Spleen (tissue), 11 donors: ENCODE measurements around the gene PKM. TPM values are rescaled to one million over a fixed set of nuclear protein-coding genes. Genes with fewer than 3 reads are reported as not detected.
A peak's percentile ranks its signal among the peaks of the same experiment; 100 is the strongest.

Source experiments
- DNase-seq: peaks from one replicate; pipeline ENCODE4 v3.0.0-alpha.2; 2020
- H3K27ac ChIP-seq, 8 donors: fragments of 200-600 bp; sonication (generic) in 7 of 8; 1 replicate in 4 of 8; 2 replicates in 4 of 8; pipeline versions ENCODE4 v1.5.0 to v1.8.0; 2016 to 2021; ENCODE audit warnings: inconsistent platforms in 4 of 8, mild to moderate bottlenecking in 4 of 8, moderate library complexity in 1 of 8
- H3K27me3 ChIP-seq, 7 donors: fragments of 200-600 bp; sonication (generic) in 6 of 7; replicated peaks in 1 of 7; 1 replicate in 4 of 7; 2 replicates in 3 of 7; pipeline versions ENCODE4 v1.5.0 to v1.8.0; 2016 to 2021; ENCODE audit warnings: inconsistent platforms in 3 of 7, mild to moderate bottlenecking in 1 of 7
- H3K36me3 ChIP-seq, 6 donors: fragments of 200-600 bp; sonication (generic) in 5 of 6; 1 replicate in 4 of 6; 2 replicates in 2 of 6; pipeline versions ENCODE4 v1.5.0 to v1.8.0; 2016 to 2021; ENCODE audit warnings: inconsistent platforms in 2 of 6
- H3K4me1 ChIP-seq, 6 donors: fragments of 200-600 bp; sonication (generic) in 5 of 6; 1 replicate in 3 of 6; 2 replicates in 3 of 6; pipeline versions ENCODE4 v1.5.0 to v1.8.0; 2016 to 2021; ENCODE audit warnings: inconsistent platforms in 3 of 6
- H3K4me3 ChIP-seq, 8 donors: fragments of 200-600 bp; sonication (generic) in 7 of 8; 1 replicate in 4 of 8; 2 replicates in 4 of 8; pipeline versions ENCODE4 v1.5.0 to v1.8.0; 2016 to 2021; ENCODE audit warnings: inconsistent platforms in 4 of 8, mild to moderate bottlenecking in 4 of 8, moderate library complexity in 2 of 8
- H3K9me3 ChIP-seq, 8 donors: fragments of 200-600 bp; sonication (generic) in 7 of 8; 1 replicate in 4 of 8; 2 replicates in 4 of 8; pipeline versions ENCODE4 v1.5.0 to v1.8.0; 2016 to 2021; ENCODE audit warnings: inconsistent platforms in 4 of 8
- CTCF ChIP-seq, 11 experiments: fragments of 200-600 bp in 7 of 11; fragments of 450-650 bp in 4 of 11; sonication (generic) in 4 of 11; IDR thresholded peaks in 8 of 11; conservative IDR thresholded peaks in 3 of 11; 1 replicate in 7 of 11; 2 replicates in 4 of 11; pipeline versions ENCODE4 v1.4.0 to v1.8.0; 2016 to 2021; ENCODE audit warnings: antibody characterized with exemption in 11 of 11, inconsistent platforms in 4 of 11, mild to moderate bottlenecking in 1 of 11
- POLR2A ChIP-seq, 3 donors: fragments of 450-650 bp; IDR thresholded peaks; one replicate each; pipeline ENCODE4 v1.5.1; 2017; ENCODE audit warnings: antibody characterized with exemption in 3 of 3, mild to moderate bottlenecking in 1 of 3
- POLR2AphosphoS5 ChIP-seq, 3 donors: sonication (generic); formaldehyde crosslinking; IDR thresholded peaks; one replicate each; pipeline ENCODE4 v1.5.1; 2017; ENCODE audit warnings: antibody characterized with exemption in 3 of 3
- WGBS, 5 donors: extraction: QIAGEN DNeasy Blood & Tissue Kit in 3 of 5; methylation state at CpG; one replicate each; pipeline versions ENCODE4 v1.1.5 to v1.1.7; 2013 to 2018; 5-methylcytosine and 5-hydroxymethylcytosine counted together
- intact Hi-C: fragments of 100-400 bp; cut with DNase I; formaldehyde crosslinking; loops from one replicate; pipeline ENCODE4 v1.15.0; 2023; ENCODE audit warnings: low total_unique reads
- polyA plus RNA-seq, 3 donors: library from polyadenylated mRNA; stranded (reverse); fragments of 200-250 nt; gene quantifications; one replicate each; pipeline ENCODE4 v1.2.1, GENCODE V29; 2013
- total RNA-seq, 7 donors: library from RNA; depleted of rRNA in 3 of 7; stranded (reverse); fragments of >200 nt in 3 of 7; fragmentation: NEBNext Ultra II Directional in 4 of 7; extraction: Animal tissue kit (Norgen Biotek cat#: 25700) in 4 of 7; gene quantifications; one replicate each; pipeline versions ENCODE4 v1.1.0 to v1.2.1, GENCODE V29; 2016 to 2021
- donor health status: healthy with polysubstance abuse.
- donor health status: DM: no; HTN: no; CAD: no; lungs with moderate emphysema.
- donor health status: DM: no; HTN: no; CAD: no.
- donor health status: Bipolar disorder and iron deficiency.
- donor health status: healthy.
- donor health status: DM: no; HTN: no; CAD: no.
- donor health status: DM: yes; HTN: yes; CAD: no.

Gene PKM
- total and polyA plus RNA-seq, 10 donors, result 156 to 543 (median 347) TPM

- intact Hi-C loops, result loop anchor here (5.0 kb wide), 2 partner anchors 373 to 408 kb away; no protein-coding TSS in a partner anchor
- 49 to 66% (median 53%) methylated on average over 14 of the region's 14 CpGs for WGBS, 5 donors
- H3K4me3 ChIP-seq, result peak overlapping the region in 7 of 8 donors; percentile 31 to 65 (median 41)
These were observed 75.9 kb downstream of the PKM start for GRCh38 chr15:72155003-72155621.

GRCh38 chr15:72154316-72154715 is 76.7 kb downstream of the PKM start:
- Histone ChIP-seq H3K36me3 (no peaks in the 10 kb centered on the region), H3K4me3 (no peak overlapping the region), H3K27me3 (no peaks in the 10 kb centered on the region), H3K9me3 (no peaks in the 10 kb centered on the region), H3K4me1 (peaks cover 0 to 24% (median 13%) of the 10 kb centered on the region in 6 donors), H3K27ac (no peak overlapping the region)
- intact Hi-C loops, result no loop called here
- WGBS, 5 donors, result 83 to 97% (median 94%) methylated on average over 7 of the region's 7 CpGs
- DNase-seq, result no peak
- no peak for TF ChIP-seq CTCF (IDR thresholded peaks at IDR 0.05 in 8 of 11, conservative IDR thresholded peaks at IDR 0.05 in 3 of 11)
- TF ChIP-seq POLR2A (IDR thresholded peaks at IDR 0.05), result no peak
- TF ChIP-seq POLR2AphosphoS5 (IDR thresholded peaks at IDR 0.05), result no peak

More at GRCh38 chr15:72155003-72155621, 75.9 kb downstream of the PKM start:
- Histone ChIP-seq H3K9me3 (no peaks in the 10 kb centered on the region), H3K4me1 (peaks cover 0 to 24% (median 13%) of the 10 kb centered on the region in 6 donors), H3K27ac (peak overlapping the region in 2 of 8 donors; percentile 19 to 21), H3K36me3 (no peaks in the 10 kb centered on the region), H3K27me3 (no peaks in the 10 kb centered on the region)
- TF ChIP-seq POLR2AphosphoS5 (IDR thresholded peaks at IDR 0.05), result peak in 2 of 3 donors; percentile 19 to 20
- no peak for TF ChIP-seq POLR2A (IDR thresholded peaks at IDR 0.05)
- no peak for TF ChIP-seq CTCF (IDR thresholded peaks at IDR 0.05 in 8 of 11, conservative IDR thresholded peaks at IDR 0.05 in 3 of 11)
- DNase-seq, result no peak

GRCh38 chr15:72153269-72154000 is 77.6 kb downstream of the PKM start:
- Histone ChIP-seq H3K4me3 (no peak overlapping the region), H3K27me3 (no peaks in the 10 kb centered on the region), H3K4me1 (peaks cover 0 to 24% (median 13%) of the 10 kb centered on the region in 6 donors), H3K9me3 (no peaks in the 10 kb centered on the region), H3K36me3 (no peaks in the 10 kb centered on the region), H3K27ac (no peak overlapping the region)
- TF ChIP-seq POLR2AphosphoS5 (IDR thresholded peaks at IDR 0.05), result no peak
- TF ChIP-seq CTCF (IDR thresholded peaks at IDR 0.05 in 8 of 11, conservative IDR thresholded peaks at IDR 0.05 in 3 of 11), result no peak
- TF ChIP-seq POLR2A (IDR thresholded peaks at IDR 0.05), result no peak
- intact Hi-C loops, result no loop called here
- WGBS, 5 donors, result 87 to 97% (median 94%) methylated on average over 5 of the region's 5 CpGs
- no peak for DNase-seq

Other genes starting within 250 kb of the PKM start
- gene MYO9A, start 113.0 kb downstream of the PKM start, total RNA-seq, result 10 to 100 TPM; 45.0 to 80.9 (median 57.7) TPM
- 1 to 10 TPM; 1.7 to 2.4 (median 2.1) TPM for gene MYO9A, start 113.0 kb downstream of the PKM start, polyA plus RNA-seq
- gene SENP8, start 112.8 kb downstream of the PKM start, total RNA-seq, result 1 to 10 TPM in 6 of 7 donors, under 1 TPM in 1; 0.93 to 3.0 (median 1.5) TPM
- 1 to 10 TPM in 1 of 3 donors, under 1 TPM in 2; 0.57 to 1.5 (median 0.89) TPM for gene SENP8, start 112.8 kb downstream of the PKM start, polyA plus RNA-seq
- under 1 TPM in 1 of 7 donors, not detected in 6; 0.34 TPM for gene GRAMD2A, start 33.4 kb downstream of the PKM start, total RNA-seq
- gene GRAMD2A, start 33.4 kb downstream of the PKM start, polyA plus RNA-seq, result under 1 TPM; 0.03 to 0.11 (median 0.06) TPM
- 10 to 100 TPM; 54.8 to 77.6 (median 70.3) TPM for gene PARP6, start 41.4 kb upstream of the PKM start, total RNA-seq
- gene PARP6, start 41.4 kb upstream of the PKM start, polyA plus RNA-seq, result 10 to 100 TPM; 43.9 to 99.5 (median 67.9) TPM
- 1 to 10 TPM; 1.7 to 7.5 (median 2.8) TPM for gene CELF6, start 89.0 kb upstream of the PKM start, total RNA-seq
- gene CELF6, start 89.0 kb upstream of the PKM start, polyA plus RNA-seq, result 1 to 10 TPM; 4.4 to 9.2 (median 8.1) TPM
- gene HEXA, start 144.8 kb upstream of the PKM start, total RNA-seq, result 100 to 1,000 TPM; 109 to 172 (median 129) TPM
- gene HEXA, start 144.8 kb upstream of the PKM start, polyA plus RNA-seq, result 100 to 1,000 TPM in 2 of 3 donors, 10 to 100 TPM in 1; 99.1 to 104 (median 103) TPM
- not detected for gene TMEM202, start 167.1 kb upstream of the PKM start, total RNA-seq
- not detected for gene TMEM202, start 167.1 kb upstream of the PKM start, polyA plus RNA-seq
- 100 to 1,000 TPM in 4 of 7 donors, 10 to 100 TPM in 3; 46.2 to 171 (median 147) TPM for gene ARIH1, start 243.1 kb upstream of the PKM start, total RNA-seq
- gene ARIH1, start 243.1 kb upstream of the PKM start, polyA plus RNA-seq, result 10 to 100 TPM; 14.8 to 24.2 (median 15.5) TPM